T-helper 17 cell (primary cell): ENCODE data around the gene ERMARD. TPM values are rescaled to one million over a fixed set of nuclear protein-coding genes. Genes with fewer than 3 reads are reported as not detected.

Experiments used
- ATAC-seq: fragments of 150-1000 bp; cut with Tn5 transposase; 2 replicates; pipeline ENCODE4 v1.10.0; 2021; ENCODE audit warnings: mild to moderate bottlenecking, moderate library complexity
- DNase-seq, 3 donors: peaks; one replicate each; pipeline versions ENCODE4 v3.0.0 to v3.0.0-alpha.2; 2020 to 2021
- H3K9me3 ChIP-seq: one replicate; pipeline ENCODE4 v1.7.0; 2013; ENCODE audit warnings: low read length, mild to moderate bottlenecking; ENCODE audit not compliant: control insufficient read depth, poor library complexity, severe bottlenecking
- H3K27ac Mint-ChIP-seq: one replicate; pipeline ENCODE4 v1.8.0; 2022; ENCODE audit warnings: mild to moderate bottlenecking, moderate library complexity, mixed read lengths
- H3K27me3 Mint-ChIP-seq: one replicate; pipeline ENCODE4 v1.8.0; 2022; ENCODE audit warnings: mixed read lengths
- H3K36me3 Mint-ChIP-seq: one replicate; pipeline ENCODE4 v1.8.0; 2022; ENCODE audit warnings: low read depth, mixed read lengths
- H3K4me1 Mint-ChIP-seq: one replicate; pipeline ENCODE4 v1.8.0; 2022; ENCODE audit warnings: mild to moderate bottlenecking, mixed read lengths
- H3K4me3 Mint-ChIP-seq: one replicate; pipeline ENCODE4 v1.8.0; 2022; ENCODE audit warnings: mild to moderate bottlenecking, moderate library complexity, mixed read lengths
- total RNA-seq, 4 donors: library from RNA in 2 of 4; stranded (reverse) in 2 of 4; gene quantifications; one replicate each; pipeline ENCODE4 v1.2.3 and lab custom pipeline; 2022 to 2026

ERMARD gene
- total RNA-seq, 2 donors from 2014 or later = 28.9 to 31.7 TPM

GRCh38 chr6:169813969-169814368 is 62.5 kb downstream of the ERMARD start:
- Mint-ChIP-seq H3K27me3 (peaks cover 21% of the 10 kb centered on the region), H3K4me3 (no peak overlapping the region), H3K36me3 (peaks cover 7% of the 10 kb centered on the region), H3K4me1 (peaks cover 3% of the 10 kb centered on the region), H3K27ac (no peak overlapping the region)
- DNase-seq (no peak), ATAC-seq (no peak)
- no peaks in the 10 kb centered on the region for H3K9me3 ChIP-seq

DNA sequence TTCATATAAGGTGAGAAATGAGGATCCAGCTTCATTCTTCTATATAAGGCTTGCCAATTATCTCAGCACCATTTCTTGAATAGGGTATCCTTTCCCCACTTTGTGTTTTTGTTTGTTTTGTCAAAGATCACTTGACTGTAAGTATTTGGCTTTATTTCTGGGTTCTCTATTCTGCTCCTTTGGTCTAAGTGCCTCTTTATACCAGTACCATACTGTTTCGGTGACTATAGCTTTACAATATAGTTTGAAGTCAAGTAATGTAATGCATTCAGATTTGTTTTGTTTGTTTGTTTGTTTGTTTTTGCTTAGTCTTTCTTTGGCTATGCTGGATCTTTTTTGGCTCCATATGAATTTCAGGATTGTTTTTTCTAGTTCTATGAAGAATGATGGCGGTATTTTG is 64.6 kb downstream of the ERMARD start:
- Mint-ChIP-seq H3K4me3 (no peak overlapping the region), H3K27me3 (peaks cover 27% of the 10 kb centered on the region)

DNA sequence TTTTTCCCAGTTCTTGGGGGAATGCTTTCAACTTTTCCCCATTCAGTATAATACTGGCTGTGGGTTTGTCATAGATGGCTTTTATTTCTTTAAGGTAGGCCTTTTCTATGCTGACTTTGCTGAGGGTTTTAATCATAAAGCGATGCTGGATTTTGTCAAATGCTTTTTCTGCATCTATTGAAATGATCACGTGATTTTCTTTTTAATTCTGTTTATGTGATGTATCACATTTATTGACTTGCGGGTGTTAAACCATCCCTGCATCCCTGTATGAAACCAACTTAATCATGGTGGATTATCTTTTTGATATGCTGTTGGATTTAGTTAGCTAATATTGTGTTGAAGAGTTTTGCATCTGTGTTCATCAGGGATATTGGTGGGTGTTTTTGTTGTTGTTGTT is 65.6 kb downstream of the ERMARD start:
- H3K36me3 Mint-ChIP-seq = peaks cover 7% of the 10 kb centered on the region
- peaks cover 36% of the 10 kb centered on the region for H3K27me3 Mint-ChIP-seq
- no peaks in the 10 kb centered on the region for H3K9me3 ChIP-seq
- DNase-seq = no peak
- H3K4me1 Mint-ChIP-seq = no peaks in the 10 kb centered on the region
- H3K4me3 Mint-ChIP-seq = no peak overlapping the region
- ATAC-seq = no peak
- H3K27ac Mint-ChIP-seq = no peak overlapping the region

More for the DNA sequence above, 64.6 kb downstream of the ERMARD start:
- DNase-seq (no peak), ATAC-seq (no peak)
- H3K36me3 Mint-ChIP-seq = peaks cover 7% of the 10 kb centered on the region
- H3K4me1 Mint-ChIP-seq = no peaks in the 10 kb centered on the region
- H3K9me3 ChIP-seq = no peaks in the 10 kb centered on the region
- H3K27ac Mint-ChIP-seq = no peak overlapping the region

DNA sequence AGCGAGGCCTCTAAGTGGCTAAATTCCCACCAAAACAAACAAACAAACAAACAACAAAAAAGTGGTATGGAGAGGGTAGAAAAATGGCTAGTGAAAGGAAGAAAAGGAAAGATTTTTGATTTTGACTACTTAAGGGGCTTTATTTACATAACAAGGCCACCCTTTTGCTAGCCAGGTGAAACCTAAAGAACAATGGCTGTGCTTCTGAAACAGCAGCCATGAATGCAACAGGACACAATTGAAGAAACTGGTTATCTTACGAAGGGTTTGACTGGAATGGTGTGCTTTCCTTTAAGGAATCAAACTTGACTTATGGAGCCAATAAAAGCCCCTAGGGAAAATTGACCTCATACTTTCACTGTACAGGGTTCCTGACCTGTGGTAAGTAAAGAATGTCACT is 68.9 kb downstream of the ERMARD start:
- Mint-ChIP-seq H3K4me1 (peaks cover 2% of the 10 kb centered on the region), H3K4me3 (no peak overlapping the region), H3K36me3 (peaks cover 7% of the 10 kb centered on the region), H3K27ac (no peak overlapping the region), H3K27me3 (peaks cover 61% of the 10 kb centered on the region)
- ATAC-seq (no peak), DNase-seq (no peak)
- H3K9me3 ChIP-seq = no peaks in the 10 kb centered on the region

DNA sequence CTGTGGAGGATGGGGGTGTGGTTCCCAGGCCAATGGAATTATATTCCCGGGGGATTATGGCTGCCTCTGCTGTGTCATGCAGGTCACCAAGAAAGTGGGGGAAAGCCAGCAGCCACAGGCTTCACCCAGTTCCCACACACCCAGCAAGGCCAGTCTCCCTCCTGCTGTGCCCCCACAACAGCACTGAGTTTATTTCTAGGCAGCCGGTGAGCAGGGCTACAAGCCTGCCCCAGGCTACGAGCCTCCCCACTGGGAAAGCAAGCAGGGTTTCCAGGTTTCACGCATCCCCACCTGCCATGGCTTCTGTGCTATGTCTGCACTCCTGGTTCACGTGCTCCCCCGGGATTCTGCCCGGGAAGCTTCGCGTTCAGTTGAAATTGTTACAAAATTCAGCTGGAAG is 72.6 kb downstream of the ERMARD start:
- H3K27me3 Mint-ChIP-seq = peaks cover 74% of the 10 kb centered on the region
- ATAC-seq (no peak), DNase-seq (no peak)
- no peak overlapping the region for H3K27ac Mint-ChIP-seq
- no peak overlapping the region for H3K4me3 Mint-ChIP-seq
- H3K36me3 Mint-ChIP-seq = peaks cover 5% of the 10 kb centered on the region
- peaks cover 2% of the 10 kb centered on the region for H3K4me1 Mint-ChIP-seq
- H3K9me3 ChIP-seq = no peaks in the 10 kb centered on the region

GRCh38 chr6:169824848-169825557 is 73.6 kb downstream of the ERMARD start:
- Mint-ChIP-seq H3K27ac (no peak overlapping the region), H3K4me1 (peaks cover 2% of the 10 kb centered on the region), H3K27me3 (peaks cover 73% of the 10 kb centered on the region), H3K36me3 (peaks cover 6% of the 10 kb centered on the region), H3K4me3 (no peak overlapping the region)
- no peak for ATAC-seq
- H3K9me3 ChIP-seq = no peaks in the 10 kb centered on the region
- no peak for DNase-seq

- H3K36me3 Mint-ChIP-seq = peaks cover 6% of the 10 kb centered on the region
- H3K9me3 ChIP-seq = no peaks in the 10 kb centered on the region
- ATAC-seq (no peak), DNase-seq (no peak)
- H3K27me3 Mint-ChIP-seq = peaks cover 69% of the 10 kb centered on the region
- peaks cover 2% of the 10 kb centered on the region for H3K4me1 Mint-ChIP-seq
- H3K4me3 Mint-ChIP-seq = no peak overlapping the region
- no peak overlapping the region for H3K27ac Mint-ChIP-seq
Observed at GRCh38 chr6:169825558-169826225, 74.3 kb downstream of the ERMARD start.

- Mint-ChIP-seq H3K4me3 (no peak overlapping the region), H3K27me3 (peaks cover 70% of the 10 kb centered on the region), H3K4me1 (peaks cover 3% of the 10 kb centered on the region), H3K36me3 (peaks cover 7% of the 10 kb centered on the region), H3K27ac (no peak overlapping the region)
- DNase-seq = no peak
- H3K9me3 ChIP-seq = no peaks in the 10 kb centered on the region
- no peak for ATAC-seq
Observed at GRCh38 chr6:169826697-169827096, 75.3 kb downstream of the ERMARD start.

- no peak overlapping the region for H3K4me3 Mint-ChIP-seq
- H3K9me3 ChIP-seq = no peaks in the 10 kb centered on the region
- no peak for DNase-seq
- peaks cover 5% of the 10 kb centered on the region for H3K4me1 Mint-ChIP-seq
- peaks cover 8% of the 10 kb centered on the region for H3K36me3 Mint-ChIP-seq
- H3K27me3 Mint-ChIP-seq = peaks cover 70% of the 10 kb centered on the region
- no peak overlapping the region for H3K27ac Mint-ChIP-seq
- ATAC-seq = no peak
Observed at GRCh38 chr6:169827290-169827717, 75.9 kb downstream of the ERMARD start.

DNA sequence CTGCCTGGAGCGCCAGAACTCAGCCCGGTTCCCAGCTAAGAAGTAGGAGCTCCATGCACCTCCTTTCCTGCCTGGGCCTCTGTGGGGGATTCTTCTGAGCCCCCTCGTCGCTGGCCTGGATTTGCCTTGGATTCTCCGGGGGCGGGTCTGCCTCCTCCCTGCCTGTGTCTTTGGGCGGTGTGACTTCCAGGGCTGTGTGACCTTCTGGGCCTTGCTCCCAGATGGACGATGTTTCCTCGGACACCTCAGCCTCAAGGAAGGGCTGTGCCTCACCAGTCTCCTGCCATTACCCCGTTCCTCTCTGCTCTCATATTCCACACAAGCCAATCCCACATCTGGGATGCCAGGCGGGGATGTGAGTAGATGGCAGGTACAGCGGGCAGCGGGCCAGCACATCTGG is 76.8 kb downstream of the ERMARD start:
- no peak overlapping the region for H3K4me3 Mint-ChIP-seq
- H3K9me3 ChIP-seq = no peaks in the 10 kb centered on the region
- no peak overlapping the region for H3K27ac Mint-ChIP-seq
- ATAC-seq (no peak), DNase-seq (no peak)
- H3K27me3 Mint-ChIP-seq = peaks cover 68% of the 10 kb centered on the region
- peaks cover 5% of the 10 kb centered on the region for H3K4me1 Mint-ChIP-seq
- H3K36me3 Mint-ChIP-seq = peaks cover 8% of the 10 kb centered on the region

DNA sequence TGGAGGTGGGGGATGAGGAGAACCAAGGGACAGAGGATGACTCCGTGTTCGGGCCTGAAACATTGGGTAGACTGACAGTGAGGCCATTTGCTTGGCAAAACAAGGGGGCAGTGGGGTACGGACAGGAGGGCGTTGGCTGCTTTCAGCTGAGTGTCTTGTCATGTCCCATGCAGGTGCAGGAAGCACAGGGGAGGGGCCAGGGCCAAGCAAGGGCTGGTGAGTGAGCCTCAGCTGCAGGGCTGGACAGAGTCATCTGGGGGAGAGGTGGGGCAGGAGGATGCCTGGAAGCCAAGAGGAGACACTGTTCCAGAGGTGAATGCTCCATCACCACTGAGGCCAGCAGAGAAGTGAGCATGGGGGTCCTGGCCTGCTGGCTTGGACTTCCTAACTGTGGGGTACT is 78.4 kb downstream of the ERMARD start:
- no peak for DNase-seq
- H3K36me3 Mint-ChIP-seq = peaks cover 8% of the 10 kb centered on the region
- no peak overlapping the region for H3K4me3 Mint-ChIP-seq
- H3K9me3 ChIP-seq = no peaks in the 10 kb centered on the region
- no peak overlapping the region for H3K27ac Mint-ChIP-seq
- H3K4me1 Mint-ChIP-seq = peaks cover 3% of the 10 kb centered on the region
- H3K27me3 Mint-ChIP-seq = peaks cover 68% of the 10 kb centered on the region
- no peak for ATAC-seq

DNA sequence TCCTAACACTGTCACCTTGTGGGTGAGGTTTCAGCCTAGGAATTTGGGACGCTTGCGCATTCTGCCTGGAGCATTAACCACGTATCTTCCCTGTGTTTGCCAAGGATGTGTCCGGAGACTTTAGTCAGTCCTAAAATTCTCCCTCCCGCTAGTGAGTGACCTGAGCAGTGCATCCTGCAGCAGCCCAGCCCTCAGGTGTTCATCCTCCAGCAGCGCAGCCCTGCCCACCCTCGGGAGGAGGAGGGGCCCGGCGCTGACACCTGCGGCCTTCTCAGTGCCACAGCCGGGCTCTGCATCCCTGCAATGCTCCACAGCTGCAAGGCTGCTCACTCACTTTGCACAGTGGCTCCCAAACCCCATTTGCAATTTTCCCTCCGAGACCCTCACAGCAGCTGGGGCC is 79.5 kb downstream of the ERMARD start:
- Mint-ChIP-seq H3K36me3 (peaks cover 8% of the 10 kb centered on the region), H3K4me1 (peaks cover 3% of the 10 kb centered on the region), H3K27me3 (peaks cover 68% of the 10 kb centered on the region), H3K4me3 (no peak overlapping the region), H3K27ac (no peak overlapping the region)
- no peak for DNase-seq
- ATAC-seq = no peak
- H3K9me3 ChIP-seq = no peaks in the 10 kb centered on the region
